Motor neuron (in vitro differentiated cells): ENCODE measurements around the gene ZNF460. TPM values are rescaled to one million over a fixed set of nuclear protein-coding genes. Genes with fewer than 3 reads are reported as not detected.
"Not testable (repeated sequence)": the region's sequence is repeated elsewhere in the genome, so short reads cannot be mapped to it uniquely, and the experiment has no call there.

Experiments
- ATAC-seq, 8 experiments: fragments of 200-7000 bp; cut with Tn5 transposase; replicated peaks in 6 of 8; 2 replicates each; pipeline ENCODE4 v1.8.0; 2021; ENCODE audit warnings: mild to moderate bottlenecking in 8 of 8, moderate library complexity in 8 of 8
- H3K27ac ChIP-seq, 2 donors: fragments of 250-450 bp; sonication (Bioruptor Pico); 2 replicates each; pipeline ENCODE4 v1.9.0; 2021; ENCODE audit warnings: antibody characterized with exemption in 2 of 2, mild to moderate bottlenecking in 2 of 2, moderate library complexity in 1 of 2
- H3K4me1 ChIP-seq, 2 donors: fragments of 250-450 bp; sonication (Bioruptor Pico); replicated peaks in 1 of 2; 2 replicates each; pipeline ENCODE4 v1.6.1; 2021; ENCODE audit warnings: antibody characterized with exemption in 2 of 2, mild to moderate bottlenecking in 2 of 2, moderate library complexity in 1 of 2
- H3K4me3 ChIP-seq, 5 donors: fragments of 250-450 bp; sonication (Bioruptor Pico); 2 replicates each; pipeline ENCODE4 v1.9.0; 2021; ENCODE audit warnings: antibody characterized with exemption in 5 of 5, mild to moderate bottlenecking in 5 of 5, moderate library complexity in 4 of 5
- WGBS, 10 experiments: fragments of 450-650 bp; shearing (Covaris generic); methylation state at CpG; one replicate each; pipeline ENCODE4 v1.0.0; 2022; 5-methylcytosine and 5-hydroxymethylcytosine counted together
- in situ Hi-C, 9 experiments: fragments of 400-800 bp; cut with MboI; loops; one replicate each; pipeline ENCODE4 v1.15.0; 2021; ENCODE audit warnings: low sequenced_read_pairs in 9 of 9, low pct_unique_long_range_greater_than_20kb in 2 of 9; ENCODE audit not compliant: unreplicated experiment in 9 of 9
- total RNA-seq, 8 experiments: library from RNA; unstranded; fragments of 300-600 nt; gene quantifications; 2 replicates each; pipeline versions ENCODE4 v1.2.3 to v1.2.4, GENCODE V29; 2022

The ZNF460 gene
- 100 to 1,000 TPM in 1 of 8 experiments, 10 to 100 TPM in 7; 38.8 to 113 (median 68.9) TPM for total RNA-seq

DNA sequence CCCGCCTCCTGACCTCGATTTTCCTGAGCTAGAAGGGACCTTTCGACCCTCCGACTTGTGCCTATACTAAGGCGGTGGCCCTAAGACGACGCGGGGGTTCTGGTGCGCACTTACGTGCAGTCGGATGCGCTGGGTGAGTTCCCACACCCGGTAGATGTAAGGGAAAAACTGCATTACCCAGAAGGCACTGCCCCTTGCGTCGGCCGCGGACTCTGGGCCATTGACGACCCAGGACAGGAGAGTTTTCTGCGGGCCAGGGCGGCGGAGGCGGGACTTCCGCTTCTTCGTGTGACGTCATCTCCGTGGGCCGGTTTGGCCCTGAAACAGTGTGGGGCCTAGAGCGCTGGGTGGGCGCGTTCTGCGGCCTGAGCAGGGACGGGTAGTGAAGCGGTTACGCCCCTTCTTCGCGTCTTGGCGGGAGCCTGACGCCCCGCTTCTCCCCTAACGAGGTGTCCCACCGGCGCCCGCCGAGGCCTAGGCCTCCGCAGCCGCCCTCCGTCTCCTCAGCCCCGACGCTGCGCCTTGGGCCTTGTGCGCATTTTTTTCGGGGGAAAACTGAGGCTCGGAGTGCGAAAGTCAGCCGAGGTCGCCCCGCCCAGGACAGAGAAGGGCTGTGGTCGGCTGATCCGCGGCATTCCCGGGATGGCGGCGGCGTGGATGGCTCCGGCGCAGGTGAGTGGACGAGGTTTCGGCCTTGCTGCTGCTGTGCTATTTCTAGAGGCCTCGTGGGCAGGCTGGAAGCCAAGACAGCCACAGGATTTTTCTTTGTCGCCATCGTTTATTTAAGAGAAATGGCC lies at the start of gene ZNF460:
TSS of gene ZNF460 (plus strand) at position 321 of the 797 bp plus-strand sequence. CDS start at position 643, 322 bp downstream.
- peak; percentile 57 to 93 (median 90) for ATAC-seq
- in situ Hi-C loops: no loop called here
- Histone ChIP-seq H3K4me1 (peaks cover 10 to 19% of the 10 kb centered on the region in 2 donors), H3K4me3 (peak within 1 kb of the TSS; percentile 83 to 96 (median 89)), H3K27ac (peak within 1 kb of the TSS; percentile 100)
- 0 to 6% (median 0%) methylated on average over 1 to 42 of the region's 71 CpGs; no CpG with 5 or more reads in 5 of the 10 experiments for WGBS, 10 experiments

DNA sequence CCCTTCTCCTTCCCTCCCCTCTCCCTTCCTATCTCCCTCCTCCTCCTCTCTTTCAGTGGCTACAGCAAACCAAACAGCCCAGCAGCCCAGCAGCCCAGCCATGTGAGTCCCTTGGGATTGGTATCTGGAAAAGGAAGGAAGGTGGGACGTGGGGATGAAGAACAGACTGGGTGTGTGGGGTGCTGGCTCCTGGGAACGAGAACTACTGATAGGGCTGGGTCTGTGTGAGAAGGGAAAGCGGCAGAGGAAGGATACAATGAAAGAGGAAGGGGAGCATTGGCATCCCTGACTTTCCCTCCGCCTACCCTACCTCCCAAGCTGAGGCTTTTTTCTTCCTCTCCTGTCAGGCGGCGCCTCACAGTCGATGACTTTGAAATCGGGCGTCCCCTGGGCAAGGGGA lies 48.6 kb upstream of the ZNF460 start:
- 28 to 80% (median 37%) methylated on average over 1 to 8 of the region's 9 CpGs; no CpG with 5 or more reads in 5 of the 10 experiments for WGBS, 10 experiments
- no peak overlapping the region for H3K4me3 ChIP-seq
- ATAC-seq: no peak
- in situ Hi-C loops: no loop called here
- H3K27ac ChIP-seq: no peak overlapping the region
- no peaks in the 10 kb centered on the region for H3K4me1 ChIP-seq

DNA sequence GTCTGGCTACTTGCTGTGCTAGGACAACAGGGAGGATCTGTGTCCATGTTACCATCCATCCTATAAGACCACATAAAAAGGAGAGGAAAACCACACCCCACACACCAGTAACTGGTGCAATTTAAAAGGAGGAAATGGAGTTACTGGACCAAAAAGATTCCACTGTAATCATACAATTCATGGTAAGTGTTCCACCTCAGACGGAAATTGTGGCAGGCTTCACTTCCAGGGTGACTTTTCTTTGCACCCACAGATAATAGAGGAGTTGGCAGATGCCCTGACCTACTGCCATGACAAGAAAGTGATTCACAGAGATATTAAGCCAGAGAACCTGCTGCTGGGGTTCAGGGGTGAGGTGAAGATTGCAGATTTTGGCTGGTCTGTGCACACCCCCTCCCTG lies 47.1 kb upstream of the ZNF460 start:
- Histone ChIP-seq H3K4me1 (no peaks in the 10 kb centered on the region), H3K27ac (no peak overlapping the region), H3K4me3 (no peak overlapping the region)
- 60 to 100% (median 72%) methylated on average over 1 of the region's 1 CpG; no CpG with 5 or more reads in 4 of the 10 experiments for WGBS, 10 experiments
- in situ Hi-C loops: no loop called here
- no peak for ATAC-seq

DNA sequence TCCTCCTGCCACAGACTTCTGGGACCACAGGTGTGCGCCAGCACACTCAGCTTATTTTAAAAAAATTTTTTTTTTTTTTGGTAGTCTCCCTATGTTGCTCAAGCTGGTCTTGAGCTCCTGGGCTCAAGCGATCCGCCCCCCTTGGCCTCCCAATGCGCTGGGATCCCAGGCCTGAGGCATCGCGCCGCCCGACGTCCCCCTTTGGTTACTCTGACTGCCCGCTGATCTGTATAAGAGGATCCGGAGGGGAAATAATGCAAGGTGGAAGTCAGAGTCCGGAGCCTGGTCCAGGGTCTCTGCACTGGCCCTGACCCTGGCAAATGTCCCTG lies 40.3 kb upstream of the ZNF460 start:
- ATAC-seq: no peak
- Histone ChIP-seq H3K27ac (peak overlapping the region; percentile 89 to 91), H3K4me1 (peaks cover 6 to 17% of the 10 kb centered on the region in 2 donors), H3K4me3 (peak overlapping the region; percentile 56 to 78 (median 61))
- in situ Hi-C loops: no loop called here
- WGBS, 10 experiments: 50 to 100% (median 57%) methylated on average over 1 to 12 of the region's 12 CpGs; no CpG with 5 or more reads in 6 of the 10 experiments

DNA sequence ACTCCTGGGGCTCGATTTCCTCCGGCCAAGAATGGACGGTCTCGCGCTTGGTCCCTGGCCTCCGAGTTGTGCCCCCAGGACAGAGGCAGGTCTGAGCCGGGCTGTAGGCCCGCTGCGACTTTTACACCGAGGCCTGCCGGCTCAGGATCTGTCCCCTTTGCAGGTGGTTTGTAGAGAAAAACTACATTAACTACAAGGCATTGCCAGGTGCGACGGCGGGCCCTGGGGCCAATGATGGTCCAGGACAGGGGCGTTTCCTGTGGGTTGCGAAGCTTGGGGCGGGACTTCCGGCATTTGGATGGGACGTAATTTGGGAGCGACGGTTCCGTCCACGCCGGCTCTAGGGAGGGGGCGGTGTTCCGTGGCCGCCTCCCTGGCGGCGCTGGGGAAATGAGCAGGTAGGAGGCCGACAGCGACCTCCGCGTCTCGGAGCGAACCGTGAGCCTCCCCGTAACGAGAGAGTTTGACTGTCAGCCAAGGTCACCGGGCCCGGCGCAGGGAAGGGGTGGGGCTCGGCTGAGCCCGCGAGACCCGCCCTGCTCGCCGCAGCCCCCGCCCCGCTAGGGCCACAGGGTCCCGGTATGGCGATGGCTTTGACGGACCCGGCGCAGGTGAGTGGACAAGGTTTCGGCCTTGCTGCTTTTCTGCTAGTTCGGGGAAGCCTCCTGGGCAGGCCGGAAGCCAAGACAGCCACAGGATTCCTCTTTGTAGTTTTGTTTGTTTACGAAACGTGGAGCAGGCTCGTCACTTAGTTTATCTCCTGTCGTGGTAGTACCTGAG lies 39.8 kb upstream of the ZNF460 start, which contains the start of gene ZNF805:
TSS of gene ZNF805 (plus strand) at position 322 of the 780 bp plus-strand sequence. CDS start at position 582, 260 bp downstream.
- in situ Hi-C loops: no loop called here
- H3K4me1 ChIP-seq: peaks cover 6 to 17% of the 10 kb centered on the region in 2 donors
- 0 to 4% (median 0%) methylated on average over 1 to 15 of the region's 61 CpGs; no CpG with 5 or more reads in 1 of the 10 experiments for WGBS, 10 experiments
- peak within 1 kb of the TSS; percentile 89 to 91 for H3K27ac ChIP-seq
- H3K4me3 ChIP-seq: peak within 1 kb of the TSS; percentile 56 to 78 (median 61)
- peak; percentile 93 to 98 (median 94) for ATAC-seq

DNA sequence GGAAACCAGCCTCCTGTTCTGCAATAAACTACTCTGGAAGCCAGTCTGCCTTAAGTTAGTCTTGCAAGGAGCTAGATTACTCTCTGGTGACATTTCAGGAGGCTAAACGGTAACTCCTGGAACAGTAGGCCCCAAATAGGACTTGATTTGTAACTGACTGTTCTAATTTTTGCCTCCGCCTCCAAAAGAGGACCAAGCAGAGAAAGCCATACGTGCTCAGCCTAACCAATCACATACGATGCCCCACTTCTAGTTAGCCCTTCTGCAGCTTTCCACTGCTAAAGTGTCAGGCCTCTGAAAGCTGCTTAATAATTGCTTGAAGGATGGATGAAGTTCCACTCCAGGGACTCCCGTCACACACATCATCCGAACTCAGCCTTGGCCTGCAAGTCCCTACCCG lies 39.1 kb upstream of the ZNF460 start:
- in situ Hi-C loops: no loop called here
- ATAC-seq: peak in 2 of 8 experiments; percentile 8 to 9
- Histone ChIP-seq H3K27ac (peak overlapping the region; percentile 89 to 91), H3K4me1 (peaks cover 6 to 17% of the 10 kb centered on the region in 2 donors), H3K4me3 (peak overlapping the region; percentile 56 to 78 (median 61))
- WGBS, 10 experiments: 0 to 27% (median 22%) methylated on average over 2 to 6 of the region's 7 CpGs; no CpG with 5 or more reads in 4 of the 10 experiments

DNA sequence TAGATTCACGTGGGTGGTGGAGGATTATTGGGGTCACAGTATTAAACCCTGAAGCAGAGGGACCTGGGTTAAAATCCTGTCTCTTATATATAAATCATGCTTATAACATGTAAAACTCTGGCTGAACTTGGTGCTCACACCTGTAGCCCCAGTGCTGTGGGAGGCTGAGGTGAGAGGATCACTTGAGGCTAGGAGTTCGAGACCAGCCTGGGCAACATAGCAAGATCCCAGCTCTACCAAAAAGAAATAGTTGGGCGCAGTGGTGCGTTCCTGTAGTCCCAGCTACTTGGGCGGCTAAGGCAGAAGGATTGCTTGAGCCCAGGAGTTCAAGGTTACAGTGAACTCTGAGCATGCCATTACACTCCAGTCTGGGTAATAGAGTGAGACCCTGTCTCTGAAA lies 37.5 kb upstream of the ZNF460 start:
- 83 to 100% (median 92%) methylated on average over 1 to 5 of the region's 5 CpGs; no CpG with 5 or more reads in 2 of the 10 experiments for WGBS, 10 experiments
- in situ Hi-C loops: no loop called here
- ATAC-seq: no peak
- H3K27ac ChIP-seq: no peak overlapping the region
- H3K4me1 ChIP-seq: peaks cover 6 to 17% of the 10 kb centered on the region in 2 donors
- no peak overlapping the region for H3K4me3 ChIP-seq

- Histone ChIP-seq H3K27ac (no peak overlapping the region), H3K4me1 (peaks cover 6 to 17% of the 10 kb centered on the region in 2 donors), H3K4me3 (no peak overlapping the region)
- no peak for ATAC-seq
- in situ Hi-C loops: no loop called here
- 71 to 100% (median 100%) methylated on average over 1 to 3 of the region's 5 CpGs; no CpG with 5 or more reads in 2 of the 10 experiments for WGBS, 10 experiments
These were observed 35.8 kb upstream of the ZNF460 start for GRCh38 chr19:57244513-57244912.

DNA sequence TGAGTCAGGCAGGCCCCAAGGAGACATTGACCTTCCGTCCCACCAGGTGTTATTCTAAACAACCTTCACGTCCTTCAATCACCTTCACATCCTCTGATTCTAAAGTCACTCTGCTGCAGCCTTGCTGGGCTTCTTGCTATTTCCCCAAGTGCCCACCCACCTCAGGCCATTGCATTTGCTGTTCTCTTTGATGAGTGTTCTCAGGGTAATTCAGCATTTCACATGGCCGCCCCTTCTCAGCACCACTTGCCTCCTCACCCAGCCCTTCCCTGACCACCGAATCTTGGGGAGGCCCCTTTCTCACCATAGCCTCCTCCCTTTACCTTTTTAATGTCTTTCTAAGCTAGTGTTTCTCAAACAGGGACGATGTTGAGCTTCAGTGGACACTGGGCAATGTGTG lies 35.2 kb upstream of the ZNF460 start:
- H3K27ac ChIP-seq: no peak overlapping the region
- WGBS, 10 experiments: 60 to 100% (median 100%) methylated on average over 1 to 4 of the region's 5 CpGs; no CpG with 5 or more reads in 2 of the 10 experiments
- no peak for ATAC-seq
- peaks cover 3 to 13% of the 10 kb centered on the region in 2 donors for H3K4me1 ChIP-seq
- in situ Hi-C loops: no loop called here
- no peak overlapping the region for H3K4me3 ChIP-seq

DNA sequence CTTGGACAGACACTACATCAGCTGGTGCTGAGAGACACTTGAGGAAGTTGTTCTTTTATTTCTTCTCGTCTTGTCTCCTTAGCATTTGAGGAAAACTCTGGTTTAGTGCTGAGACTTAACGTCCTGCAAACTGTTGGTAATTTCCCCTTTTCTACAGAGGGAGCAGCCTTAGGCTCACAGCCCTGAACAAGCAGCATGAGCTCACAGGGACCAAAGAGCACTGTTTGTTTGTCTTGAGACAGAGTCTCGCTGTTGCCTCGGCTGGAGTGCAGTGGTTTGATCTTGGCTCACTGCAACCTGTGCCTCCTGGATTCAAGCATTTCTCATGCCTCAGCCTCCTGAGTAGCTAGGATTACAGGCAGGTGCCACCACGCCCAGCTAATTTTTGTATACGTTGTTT lies 34.3 kb upstream of the ZNF460 start:
- in situ Hi-C loops: no loop called here
- Histone ChIP-seq H3K27ac (no peak overlapping the region), H3K4me1 (peaks cover 3 to 12% of the 10 kb centered on the region in 2 donors), H3K4me3 (no peak overlapping the region)
- no peak for ATAC-seq
- 80 to 100% (median 96%) methylated on average over 1 to 4 of the region's 6 CpGs; no CpG with 5 or more reads in 2 of the 10 experiments for WGBS, 10 experiments

- ATAC-seq: no peak
These were observed 31.6 kb upstream of the ZNF460 start for GRCh38 chr19:57248646-57249045.

DNA sequence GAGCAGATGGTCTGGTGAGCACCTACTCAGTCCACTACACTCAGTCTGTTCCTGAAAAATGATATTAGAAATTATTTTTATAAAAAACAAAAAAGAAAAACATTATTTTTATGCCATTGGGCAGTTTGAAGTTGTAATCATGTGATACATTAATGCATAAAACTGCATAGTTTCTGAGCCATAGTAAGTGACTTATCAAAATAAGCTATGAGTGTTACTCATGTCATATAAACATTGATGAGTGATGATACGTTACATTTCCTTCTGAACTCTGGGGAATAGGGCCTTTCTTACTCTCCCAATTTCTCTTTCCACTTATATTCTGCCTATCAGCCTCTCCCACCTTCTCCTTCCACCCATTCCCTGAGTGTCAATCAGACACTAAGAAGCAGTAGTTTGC lies 31.0 kb upstream of the ZNF460 start:
- WGBS, 10 experiments: 80 to 100% methylated on average over 1 of the region's 1 CpG; no CpG with 5 or more reads in 8 of the 10 experiments
- H3K27ac ChIP-seq: no peak overlapping the region
- no peak overlapping the region for H3K4me3 ChIP-seq
- no peak for ATAC-seq
- in situ Hi-C loops: no loop called here
- H3K4me1 ChIP-seq: no peaks in the 10 kb centered on the region

More at GRCh38 chr19:57248646-57249045, 31.6 kb upstream of the ZNF460 start:
- WGBS, 10 experiments: 80 to 100% methylated on average over 1 to 5 of the region's 6 CpGs; no CpG with 5 or more reads in 8 of the 10 experiments
- in situ Hi-C loops: no loop called here
- Histone ChIP-seq H3K27ac (no peak overlapping the region), H3K4me1 (no peaks in the 10 kb centered on the region), H3K4me3 (no peak overlapping the region)

DNA sequence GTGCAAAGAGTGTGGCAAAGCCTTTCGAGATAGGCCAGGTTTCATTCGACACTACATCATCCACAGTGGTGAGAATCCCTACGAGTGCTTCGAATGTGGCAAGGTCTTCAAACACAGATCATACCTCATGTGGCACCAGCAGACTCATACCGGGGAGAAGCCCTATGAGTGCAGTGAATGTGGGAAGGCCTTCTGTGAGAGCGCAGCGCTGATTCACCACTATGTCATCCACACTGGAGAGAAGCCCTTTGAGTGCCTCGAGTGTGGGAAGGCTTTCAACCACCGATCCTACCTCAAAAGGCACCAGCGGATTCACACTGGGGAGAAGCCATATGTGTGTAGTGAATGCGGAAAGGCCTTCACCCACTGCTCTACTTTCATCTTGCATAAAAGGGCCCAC lies 26.5 kb upstream of the ZNF460 start:
- H3K4me3 ChIP-seq, H3K27ac ChIP-seq, in situ Hi-C loops, H3K4me1 ChIP-seq: not testable (repeated sequence)
- peak in 5 of 8 experiments; percentile 24 to 63 (median 37) for ATAC-seq
- 73 to 100% (median 98%) methylated on average over 1 to 5 of the region's 11 CpGs; no CpG with 5 or more reads in 2 of the 10 experiments for WGBS, 10 experiments
